Caco-2 (cell line): ENCODE measurements around the gene CGNL1. TPM values are rescaled to one million over a fixed set of nuclear protein-coding genes. Genes with fewer than 3 reads are reported as not detected.
A peak's percentile ranks its signal among the peaks of the same experiment; 100 is the strongest.

ENCODE experiments used
- BruUV-seq: library from RNA; stranded (reverse); fragments of 400-500 nt; replicated peaks from 2 replicates; lab custom pipeline; 2021; lab: Mats Ljungman, UMichigan
- CTCF ChIA-PET: fragments of 300-600 bp; sonication (Branson Sonifier 250); formaldehyde crosslinking; loops from one replicate; lab custom pipeline; 2022; ENCODE audit warnings: antibody characterized with exemption; lab: Charles Lee
- POLR2A ChIA-PET: fragments of 300-600 bp; sonication (Branson Sonifier 250); formaldehyde crosslinking; loops from one replicate; lab custom pipeline; 2022; ENCODE audit warnings: antibody characterized with exemption; lab: Charles Lee
- DNase-seq, 2 experiments: peaks; one replicate each; pipeline versions ENCODE4 v3.0.0 to v3.0.0-alpha.2; 2020 to 2022
- H3K27me3 ChIP-seq: replicated peaks from 2 replicates; pipeline ENCODE4 v1.6.0; 2011; ENCODE audit warnings: low read length; ENCODE audit not compliant: control insufficient read depth, insufficient read depth
- H3K36me3 ChIP-seq: 2 replicates; pipeline ENCODE4 v1.5.1; 2011; ENCODE audit warnings: low read length; ENCODE audit not compliant: control insufficient read depth, insufficient read depth
- H3K4me1 ChIP-seq: fragments of 250-450 bp; sonication (Bioruptor Pico); 2 replicates; pipeline ENCODE4 v1.5.1; 2020; ENCODE audit warnings: mild to moderate bottlenecking
- H3K4me3 ChIP-seq: 2 replicates; pipeline ENCODE4 v1.5.1; 2011; ENCODE audit warnings: low read depth, mild to moderate bottlenecking, control low read depth, low read length
- H3K9me3 ChIP-seq: fragments of 250-450 bp; sonication (Bioruptor Pico); 2 replicates; pipeline ENCODE4 v1.5.1; 2020; ENCODE audit warnings: mild to moderate bottlenecking, moderate library complexity
- H3K27ac Mint-ChIP-seq: one replicate; pipeline ENCODE4 v1.8.0; 2022; ENCODE audit warnings: mixed read lengths; ENCODE audit not compliant: unreplicated experiment
- H3K27me3 Mint-ChIP-seq: one replicate; pipeline ENCODE4 v1.8.0; 2022; ENCODE audit warnings: mixed read lengths; ENCODE audit not compliant: insufficient read depth, unreplicated experiment
- H3K36me3 Mint-ChIP-seq: one replicate; pipeline ENCODE4 v1.8.0; 2022; ENCODE audit warnings: mild to moderate bottlenecking, mixed read lengths; ENCODE audit not compliant: insufficient read depth, unreplicated experiment
- H3K4me1 Mint-ChIP-seq: one replicate; pipeline ENCODE4 v1.8.0; 2022; ENCODE audit warnings: low read depth, mixed read lengths; ENCODE audit not compliant: unreplicated experiment
- H3K4me3 Mint-ChIP-seq: one replicate; pipeline ENCODE4 v1.8.0; 2022; ENCODE audit warnings: mild to moderate bottlenecking, moderate library complexity, mixed read lengths; ENCODE audit not compliant: unreplicated experiment
- H3K9me3 Mint-ChIP-seq: one replicate; pipeline ENCODE4 v1.8.0; 2022; ENCODE audit warnings: mixed read lengths; ENCODE audit not compliant: unreplicated experiment
- intact Hi-C: fragments of 100-400 bp; cut with micrococcal nuclease; formaldehyde crosslinking; loops from one replicate; pipeline ENCODE4 v1.10.0; 2022; ENCODE audit not compliant: unreplicated experiment
- total RNA-seq: library from RNA; stranded (reverse); gene quantifications from 2 replicates; pipeline ENCODE4 v1.2.3, GENCODE V29; 2022
- TF ChIP-seq, protein P1 (sequence below), 2 experiments: fragments of 200-600 bp in 1 of 2; IDR thresholded peaks; 1 replicate in 1 of 2; 2 replicates in 1 of 2; pipeline versions ENCODE4 v1.5.1 to v1.8.0; 2011 to 2022; ENCODE audit warnings: antibody characterized with exemption in 1 of 2, control low read depth in 1 of 2, inconsistent platforms in 1 of 2, low read depth in 1 of 2, low read length in 1 of 2, mild to moderate bottlenecking in 1 of 2, moderate library complexity in 1 of 2; ENCODE audit not compliant: insufficient read depth in 1 of 2, severe bottlenecking in 1 of 2, unreplicated experiment in 1 of 2

The CGNL1 gene
- total RNA-seq, 1 experiment from 2014 or later = 8.3 TPM

DNA sequence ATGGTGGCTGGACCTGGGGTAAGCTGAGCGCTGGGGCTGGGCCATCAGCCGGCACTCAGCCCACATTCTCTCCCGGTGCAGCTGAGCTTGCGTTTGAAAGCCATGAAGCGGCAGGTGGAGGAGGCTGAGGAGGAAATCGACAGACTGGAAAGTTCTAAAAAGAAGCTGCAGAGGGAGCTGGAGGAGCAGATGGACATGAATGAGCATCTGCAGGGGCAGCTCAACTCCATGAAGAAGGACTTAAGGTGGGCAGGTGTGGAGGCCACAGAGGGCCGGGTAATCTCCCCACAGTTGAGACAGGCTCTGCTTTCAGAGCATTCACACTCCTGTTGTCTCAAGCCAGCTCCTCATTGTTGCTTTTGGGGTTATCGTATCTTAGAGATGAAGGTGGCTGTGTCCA lies 169.7 kb downstream of the CGNL1 start:
- intact Hi-C loops = loop anchor here (10.0 kb wide), 1 partner anchor 721 kb away; no protein-coding TSS in a partner anchor
- Histone ChIP-seq H3K4me3 (no peak overlapping the region), H3K27me3 (no peaks in the 10 kb centered on the region), H3K36me3 (no peaks in the 10 kb centered on the region; the same call in 1 of the 2 replicates), H3K9me3 (no peaks in the 10 kb centered on the region), H3K4me1 (peaks cover 38% of the 10 kb centered on the region)
- Mint-ChIP-seq H3K27ac (no peak overlapping the region), H3K9me3 (no peaks in the 10 kb centered on the region), H3K36me3 (peaks cover 8% of the 10 kb centered on the region), H3K4me1 (peaks cover 17% of the 10 kb centered on the region), H3K27me3 (no peaks in the 10 kb centered on the region), H3K4me3 (no peak overlapping the region)
- no TSS peak for BruUV-seq
- CTCF ChIA-PET = interaction anchor here (0.7 to 1.0 kb wide), 2 partner anchors 25 to 199 kb away, joined by 3 read pairs; no protein-coding TSS in a partner anchor
- no peak for DNase-seq
- POLR2A ChIA-PET = no interaction called here
- TF ChIP-seq, protein P1, sequence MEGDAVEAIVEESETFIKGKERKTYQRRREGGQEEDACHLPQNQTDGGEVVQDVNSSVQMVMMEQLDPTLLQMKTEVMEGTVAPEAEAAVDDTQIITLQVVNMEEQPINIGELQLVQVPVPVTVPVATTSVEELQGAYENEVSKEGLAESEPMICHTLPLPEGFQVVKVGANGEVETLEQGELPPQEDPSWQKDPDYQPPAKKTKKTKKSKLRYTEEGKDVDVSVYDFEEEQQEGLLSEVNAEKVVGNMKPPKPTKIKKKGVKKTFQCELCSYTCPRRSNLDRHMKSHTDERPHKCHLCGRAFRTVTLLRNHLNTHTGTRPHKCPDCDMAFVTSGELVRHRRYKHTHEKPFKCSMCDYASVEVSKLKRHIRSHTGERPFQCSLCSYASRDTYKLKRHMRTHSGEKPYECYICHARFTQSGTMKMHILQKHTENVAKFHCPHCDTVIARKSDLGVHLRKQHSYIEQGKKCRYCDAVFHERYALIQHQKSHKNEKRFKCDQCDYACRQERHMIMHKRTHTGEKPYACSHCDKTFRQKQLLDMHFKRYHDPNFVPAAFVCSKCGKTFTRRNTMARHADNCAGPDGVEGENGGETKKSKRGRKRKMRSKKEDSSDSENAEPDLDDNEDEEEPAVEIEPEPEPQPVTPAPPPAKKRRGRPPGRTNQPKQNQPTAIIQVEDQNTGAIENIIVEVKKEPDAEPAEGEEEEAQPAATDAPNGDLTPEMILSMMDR (IDR thresholded peaks at IDR 0.05; ENCODE audit: insufficient read depth in 1 of 2, low read depth in 1 of 2, low read length in 1 of 2, severe bottlenecking in 1 of 2, unreplicated experiment in 1 of 2) = no peak

DNA sequence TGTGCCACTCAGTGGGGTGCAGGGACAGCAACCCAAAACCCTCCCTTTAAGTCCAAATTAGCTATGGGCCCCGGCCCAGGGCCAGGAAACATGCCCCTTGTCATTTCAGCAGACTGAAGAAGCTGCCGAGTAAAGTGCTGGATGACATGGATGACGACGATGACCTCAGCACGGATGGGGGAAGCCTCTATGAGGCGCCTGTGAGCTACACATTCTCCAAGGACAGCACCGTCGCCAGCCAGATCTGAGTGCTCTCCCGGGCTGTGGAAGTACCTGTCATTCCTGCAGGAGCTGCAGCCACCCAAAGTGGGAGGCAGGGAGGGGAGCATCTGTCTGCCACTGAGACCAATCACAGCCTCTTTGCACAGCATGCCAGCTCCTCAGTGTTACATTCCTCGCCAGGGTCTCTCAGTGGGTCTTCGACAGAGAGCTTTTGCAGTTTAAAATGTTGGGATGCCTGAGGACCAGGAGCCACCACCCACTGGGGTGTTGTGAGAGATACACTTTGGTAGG lies 171.0 kb downstream of the CGNL1 start:
- intact Hi-C loops = loop anchor here (10.0 kb wide), 1 partner anchor 722 kb away; no protein-coding TSS in a partner anchor
- H3K36me3 Mint-ChIP-seq = peaks cover 19% of the 10 kb centered on the region
- BruUV-seq = no TSS peak
- no peaks in the 10 kb centered on the region for H3K9me3 Mint-ChIP-seq
- Histone ChIP-seq H3K9me3 (no peaks in the 10 kb centered on the region), H3K36me3 (no peaks in the 10 kb centered on the region; the same call in 1 of the 2 replicates), H3K4me3 (no peak overlapping the region), H3K4me1 (peaks cover 44% of the 10 kb centered on the region), H3K27me3 (no peaks in the 10 kb centered on the region)
- peaks cover 30% of the 10 kb centered on the region for H3K4me1 Mint-ChIP-seq
- H3K27me3 Mint-ChIP-seq = no peaks in the 10 kb centered on the region
- CTCF ChIA-PET = no interaction called here
- H3K4me3 Mint-ChIP-seq = no peak overlapping the region
- TF ChIP-seq, protein P1 (IDR thresholded peaks at IDR 0.05; ENCODE audit: insufficient read depth in 1 of 2, low read depth in 1 of 2, low read length in 1 of 2, severe bottlenecking in 1 of 2, unreplicated experiment in 1 of 2) = no peak
- no peak for DNase-seq
- no peak overlapping the region for H3K27ac Mint-ChIP-seq
- POLR2A ChIA-PET = no interaction called here

DNA sequence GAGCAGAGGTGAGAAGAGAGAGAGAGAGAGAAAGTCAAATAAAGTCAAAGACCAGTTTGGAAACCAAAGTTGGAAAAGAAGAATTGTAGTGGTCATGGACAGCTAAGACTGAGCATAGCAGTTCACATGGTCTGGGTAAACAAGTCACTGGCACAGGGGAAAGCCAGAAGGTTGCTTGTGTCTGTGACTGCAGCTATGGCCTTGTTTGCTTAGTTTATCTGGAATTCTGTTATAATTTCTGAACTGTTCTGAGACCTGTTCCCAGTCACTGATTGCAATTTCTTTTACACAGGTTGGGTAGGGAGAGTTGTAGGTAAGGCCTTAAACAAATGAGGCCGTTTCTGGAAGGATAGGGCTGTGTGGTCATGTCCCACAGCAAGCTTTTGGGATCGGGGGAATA lies 172.0 kb downstream of the CGNL1 start:
- TF ChIP-seq, protein P1 (IDR thresholded peaks at IDR 0.05; ENCODE audit: insufficient read depth in 1 of 2, low read depth in 1 of 2, low read length in 1 of 2, severe bottlenecking in 1 of 2, unreplicated experiment in 1 of 2) = no peak
- Mint-ChIP-seq H3K4me3 (peak overlapping the region; percentile 11), H3K9me3 (no peaks in the 10 kb centered on the region), H3K27me3 (no peaks in the 10 kb centered on the region), H3K27ac (peak overlapping the region; percentile 90), H3K36me3 (peaks cover 19% of the 10 kb centered on the region), H3K4me1 (peaks cover 31% of the 10 kb centered on the region)
- no peak for DNase-seq
- no peaks in the 10 kb centered on the region for H3K9me3 ChIP-seq
- CTCF ChIA-PET = interaction anchor here (0.8 to 1.2 kb wide), 2 partner anchors 12 to 203 kb away, joined by 3 read pairs; no protein-coding TSS in a partner anchor
- peaks cover 54% of the 10 kb centered on the region for H3K4me1 ChIP-seq
- H3K27me3 ChIP-seq = no peaks in the 10 kb centered on the region
- intact Hi-C loops = loop anchor here (10.0 kb wide), 1 partner anchor 724 kb away; no protein-coding TSS in a partner anchor
- no peak overlapping the region for H3K4me3 ChIP-seq
- no peaks in the 10 kb centered on the region; the same call in 1 of the 2 replicates for H3K36me3 ChIP-seq
- POLR2A ChIA-PET = no interaction called here
- no TSS peak for BruUV-seq
